PC-3 (cell line): ENCODE measurements around the gene HARS2. TPM values are rescaled to one million over a fixed set of nuclear protein-coding genes. Genes with fewer than 3 reads are reported as not detected.
A peak's percentile ranks its signal among the peaks of the same experiment; 100 is the strongest.

Experiments used
- ATAC-seq: fragments of 200-7000 bp; cut with Tn5 transposase; 2 replicates; pipeline ENCODE4 v1.9.1; 2020; ENCODE audit warnings: mild to moderate bottlenecking, moderate library complexity
- BruUV-seq: library from RNA; stranded (reverse); fragments of 400-500 nt; replicated peaks from 2 replicates; lab custom pipeline; 2021; lab: Mats Ljungman, UMichigan
- CTCF ChIA-PET: fragments of 300-600 bp; sonication (Branson Sonifier 250); formaldehyde crosslinking; loops from one replicate; lab custom pipeline; 2022; ENCODE audit warnings: antibody characterized with exemption; lab: Charles Lee
- POLR2A ChIA-PET: fragments of 300-600 bp; sonication (Branson Sonifier 250); formaldehyde crosslinking; loops from one replicate; lab custom pipeline; 2022; ENCODE audit warnings: antibody characterized with exemption; ENCODE audit not compliant: unreplicated experiment; lab: Charles Lee
- DNase-seq: peaks from one replicate; pipeline ENCODE4 v3.0.0-alpha.2; 2015
- H2AFZ ChIP-seq: fragments of 300-600 bp; sonication (generic); 2 replicates; pipeline ENCODE4 v1.6.0; 2016; ENCODE audit warnings: antibody characterized with exemption, low read length
- H3F3A ChIP-seq: fragments of 300-600 bp; sonication (generic); one replicate; pipeline ENCODE4 v1.6.0; 2017; ENCODE audit warnings: antibody characterized with exemption, low read length, control low read depth, mild to moderate bottlenecking; ENCODE audit not compliant: unreplicated experiment
- H3K27ac ChIP-seq: fragments of 300-600 bp; sonication (generic); 2 replicates; pipeline ENCODE4 v1.5.1; 2016; ENCODE audit warnings: mild to moderate bottlenecking, low read length
- H3K27me3 ChIP-seq: fragments of 300-600 bp; sonication (generic); 2 replicates; pipeline ENCODE4 v1.6.1; 2016; ENCODE audit warnings: low read length, mixed read lengths
- H3K36me3 ChIP-seq: fragments of 300-600 bp; sonication (generic); 2 replicates; pipeline ENCODE4 v1.6.1; 2016; ENCODE audit warnings: low read depth, mixed run types, low read length, mixed read lengths
- H3K4me1 ChIP-seq: fragments of 300-600 bp; sonication (generic); 2 replicates; pipeline ENCODE4 v1.5.1; 2016; ENCODE audit warnings: low read length; ENCODE audit not compliant: insufficient read depth
- H3K4me2 ChIP-seq: fragments of 300-600 bp; sonication (generic); 2 replicates; pipeline ENCODE4 v1.6.0; 2016; ENCODE audit warnings: low read length
- H3K4me3 ChIP-seq: fragments of 300-600 bp; sonication (generic); 2 replicates; pipeline ENCODE4 v1.5.1; 2016; ENCODE audit warnings: mild to moderate bottlenecking, low read length, mixed read lengths
- H3K79me2 ChIP-seq: fragments of 300-600 bp; sonication (generic); 2 replicates; pipeline ENCODE4 v1.6.1; 2017; ENCODE audit warnings: low read length, mixed read lengths
- H3K9ac ChIP-seq: fragments of 300-600 bp; sonication (generic); 2 replicates; pipeline ENCODE4 v1.6.0; 2016; ENCODE audit warnings: mild to moderate bottlenecking, low read length
- H3K9me2 ChIP-seq: fragments of 300-600 bp; sonication (generic); replicated peaks from 2 replicates; pipeline ENCODE4 v1.6.1; 2016; ENCODE audit warnings: mixed run types, low read length, mixed read lengths
- H3K9me3 ChIP-seq: fragments of 300-600 bp; sonication (generic); 2 replicates; pipeline ENCODE4 v1.6.1; 2016; ENCODE audit warnings: low read length, mixed read lengths
- H4K20me1 ChIP-seq: fragments of 300-600 bp; sonication (generic); 2 replicates; pipeline ENCODE4 v1.6.1; 2016; ENCODE audit warnings: low read length, mixed read lengths
- CTCF ChIP-seq: fragments of 300-600 bp; sonication (generic); conservative IDR thresholded peaks from 2 replicates; pipeline ENCODE4 v1.5.1; 2017; ENCODE audit warnings: antibody characterized with exemption, low read depth, mild to moderate bottlenecking, low read length
- EZH2 ChIP-seq: fragments of 300-600 bp; sonication (generic); IDR thresholded peaks from one replicate; pipeline ENCODE4 v1.6.1; 2017; ENCODE audit warnings: antibody characterized with exemption, mild to moderate bottlenecking, low read length; ENCODE audit not compliant: unreplicated experiment
- EZH2phosphoT487 ChIP-seq: fragments of 300-600 bp; sonication (generic); IDR thresholded peaks from 2 replicates; pipeline ENCODE4 v1.6.1; 2018; ENCODE audit warnings: mild to moderate bottlenecking, antibody characterized with exemption, low read length, borderline replicate concordance
- intact Hi-C: fragments of 100-400 bp; cut with micrococcal nuclease; formaldehyde crosslinking; loops from 2 replicates; pipeline ENCODE4 v1.9.0; 2023
- total RNA-seq: library from RNA; depleted of rRNA; stranded (reverse); fragments of >200 nt; gene quantifications from 2 replicates; pipeline ENCODE4 v1.2.3, GENCODE V29; 2014

HARS2 gene
- total RNA-seq, 1 experiment from 2014 or later = 23.3 TPM

DNA sequence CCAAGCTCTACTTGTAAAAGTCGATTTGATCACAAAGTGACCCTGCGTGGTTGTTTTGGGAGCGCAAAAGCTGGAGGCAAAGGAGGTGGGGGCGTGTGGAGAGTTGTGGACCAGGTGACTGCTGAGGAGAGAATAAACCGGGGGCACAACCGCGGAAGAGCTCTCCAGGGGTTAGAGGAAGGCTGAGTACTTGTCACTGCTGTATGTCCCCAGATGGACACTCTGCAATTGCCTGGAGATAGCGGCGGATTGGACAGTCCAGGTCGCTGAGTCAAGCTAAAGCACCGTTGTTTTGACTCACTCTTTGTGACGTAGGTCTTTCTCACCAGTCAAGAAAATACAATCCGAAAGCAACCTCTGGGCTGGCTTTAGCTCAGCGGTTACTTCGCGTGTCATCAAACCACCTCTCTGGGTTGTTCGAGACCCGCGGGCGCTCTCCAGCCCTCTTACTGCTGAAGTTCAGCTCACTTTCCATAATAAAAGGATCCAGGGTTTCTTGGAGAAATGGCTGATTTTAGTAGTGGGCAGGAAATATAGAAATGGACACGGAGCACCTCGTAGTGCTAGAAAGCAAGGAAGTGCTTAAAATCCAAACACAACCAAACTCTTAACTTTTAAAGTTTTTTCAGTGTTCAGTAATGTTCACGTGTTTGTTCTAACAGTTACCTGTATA, 34.7 kb downstream of the HARS2 start:
- Histone ChIP-seq H4K20me1 (no peaks in the 10 kb centered on the region), H3K27me3 (no peaks in the 10 kb centered on the region), H3K36me3 (no peaks in the 10 kb centered on the region), H3K4me1 (no peaks in the 10 kb centered on the region), H2AFZ (no peak overlapping the region), H3K9me2 (no peaks in the 10 kb centered on the region), H3K4me2 (no peak overlapping the region), H3F3A (no peaks in the 10 kb centered on the region), H3K9me3 (no peaks in the 10 kb centered on the region), H3K79me2 (no peaks in the 10 kb centered on the region), H3K9ac (no peak overlapping the region), H3K27ac (no peak overlapping the region), H3K4me3 (no peak overlapping the region)
- no TSS peak for BruUV-seq
- DNase-seq (no peak), ATAC-seq (no peak)
- intact Hi-C loops = no loop called here
- TF ChIP-seq EZH2 (no peak), CTCF (no peak), EZH2phosphoT487 (no peak)
- ChIA-PET CTCF (no interaction called here), POLR2A (no interaction called here)

GRCh38 chr5:140733098-140733497, 41.8 kb downstream of the HARS2 start:
- H3F3A ChIP-seq = no peaks in the 10 kb centered on the region
- TF ChIP-seq EZH2phosphoT487 (no peak), CTCF (no peak), EZH2 (no peak)
- no peaks in the 10 kb centered on the region for H3K36me3 ChIP-seq
- no peak overlapping the region for H3K9ac ChIP-seq
- H3K27me3 ChIP-seq = no peaks in the 10 kb centered on the region
- no TSS peak for BruUV-seq
- H3K9me3 ChIP-seq = no peaks in the 10 kb centered on the region
- POLR2A ChIA-PET = no interaction called here
- H4K20me1 ChIP-seq = no peaks in the 10 kb centered on the region
- no peak overlapping the region for H3K4me2 ChIP-seq
- H3K79me2 ChIP-seq = no peaks in the 10 kb centered on the region
- H2AFZ ChIP-seq = no peak overlapping the region
- no peaks in the 10 kb centered on the region for H3K9me2 ChIP-seq
- intact Hi-C loops = no loop called here
- DNase-seq (no peak), ATAC-seq (no peak)
- H3K4me3 ChIP-seq = no peak overlapping the region
- no peak overlapping the region for H3K27ac ChIP-seq
- CTCF ChIA-PET = no interaction called here
- H3K4me1 ChIP-seq = no peaks in the 10 kb centered on the region

DNA sequence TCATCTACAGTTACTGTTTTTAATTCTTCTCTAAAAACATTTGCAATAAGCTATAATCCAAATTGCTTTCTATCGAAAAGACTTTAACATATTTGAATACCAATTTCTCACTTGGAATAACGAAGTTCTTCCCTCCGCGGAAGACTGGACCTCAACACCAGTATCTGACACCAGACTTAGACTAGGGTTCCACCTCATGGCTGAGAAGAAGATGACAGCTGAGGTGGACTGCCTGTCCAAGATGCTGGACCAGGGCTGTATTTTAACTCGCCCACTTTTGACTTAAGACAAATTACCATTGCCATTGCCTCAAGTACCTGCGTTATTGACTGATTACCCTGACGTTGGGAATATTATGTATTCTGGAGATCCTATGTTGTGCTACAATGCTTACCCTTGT, 43.1 kb downstream of the HARS2 start:
- TF ChIP-seq EZH2phosphoT487 (no peak), CTCF (peak; percentile 28; the same call in 1 of the 2 replicates)
- DNase-seq (peak; percentile 3), ATAC-seq (no peak)
- Histone ChIP-seq H2AFZ (no peak overlapping the region), H3K27me3 (no peaks in the 10 kb centered on the region), H3K4me2 (no peak overlapping the region), H3K4me1 (no peaks in the 10 kb centered on the region), H3K9ac (no peak overlapping the region), H3K27ac (no peak overlapping the region), H3K9me3 (no peaks in the 10 kb centered on the region), H3K36me3 (no peaks in the 10 kb centered on the region), H3K4me3 (no peak overlapping the region), H3F3A (no peaks in the 10 kb centered on the region), H3K79me2 (no peaks in the 10 kb centered on the region), H3K9me2 (no peaks in the 10 kb centered on the region), H4K20me1 (no peaks in the 10 kb centered on the region)
- ChIA-PET CTCF (no interaction called here), POLR2A (interaction anchor here (0.7 kb wide), 1 partner anchor 270 kb away, joined by 3 read pairs; no protein-coding TSS in a partner anchor)
- intact Hi-C loops = no loop called here
- no TSS peak for BruUV-seq
